Astrocyte of the cerebellum (primary cell): ENCODE data around the gene DCXR.
A peak's percentile ranks its signal among the peaks of the same experiment; 100 is the strongest.

Source experiments
- DNase-seq: peaks from one replicate; pipeline ENCODE4 v3.0.0-alpha.2; 2011; ENCODE audit warnings: low read depth
- H3K4me3 ChIP-seq: 2 replicates; pipeline ENCODE4 v1.5.1; 2011; ENCODE audit warnings: mild to moderate bottlenecking, low read depth, low read length, moderate library complexity
- in situ Hi-C: cut with HindIII; loops from 2 replicates; pipeline ENCODE4 v1.10.0; 2017; ENCODE audit warnings: low sequenced_read_pairs
- TF ChIP-seq, protein P1 (sequence below): IDR thresholded peaks from 2 replicates; pipeline ENCODE4 v1.5.1; 2012; ENCODE audit warnings: low read length, low read depth, moderate library complexity, mild to moderate bottlenecking; ENCODE audit errors: missing control alignments

The DCXR gene

DNA sequence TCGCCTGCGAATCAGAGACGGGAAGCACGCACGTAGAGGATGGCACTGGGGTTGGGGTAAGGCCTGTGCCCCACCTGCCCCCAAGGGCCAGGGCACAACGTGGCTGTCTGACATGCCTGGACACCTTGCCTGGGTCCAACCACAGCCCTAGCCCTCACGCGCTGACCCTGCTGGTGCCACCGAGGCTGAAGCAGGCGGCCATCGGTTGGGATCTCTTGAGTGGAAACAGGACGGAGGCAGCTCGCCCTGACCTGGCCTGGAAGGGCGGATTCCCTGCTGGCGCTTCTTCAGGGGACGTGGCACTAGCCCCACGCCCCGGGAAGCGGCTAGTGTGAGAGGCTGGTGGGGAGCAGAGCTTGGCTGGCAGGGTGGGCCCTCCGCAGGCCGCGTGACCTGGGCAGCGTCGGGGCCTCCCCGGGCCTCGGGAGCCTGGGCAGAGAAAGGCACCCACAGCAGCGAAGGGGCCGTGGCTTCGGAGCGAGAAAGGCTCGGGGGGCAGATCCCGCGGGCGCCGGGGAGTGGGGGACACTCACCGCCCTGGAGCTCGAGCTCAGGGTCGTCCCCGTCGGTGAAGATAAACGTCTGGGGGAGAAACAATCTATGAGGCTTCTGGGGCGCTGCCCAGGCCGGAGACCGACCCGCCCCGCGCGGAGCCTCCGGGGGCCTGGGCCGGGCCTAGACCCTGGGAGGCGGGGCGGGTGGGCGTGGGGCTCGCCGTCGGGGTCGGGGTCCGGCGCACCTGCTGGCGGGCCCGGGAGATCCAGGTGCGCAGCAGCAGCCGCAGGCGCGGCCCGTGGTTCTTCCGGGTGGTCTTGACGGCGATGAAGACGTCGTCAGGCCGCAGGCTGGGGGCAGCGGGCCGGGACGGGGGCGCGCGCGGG is 13.5 kb upstream of the DCXR start:
- in situ Hi-C loops, result no loop called here
- TF ChIP-seq, protein P1, sequence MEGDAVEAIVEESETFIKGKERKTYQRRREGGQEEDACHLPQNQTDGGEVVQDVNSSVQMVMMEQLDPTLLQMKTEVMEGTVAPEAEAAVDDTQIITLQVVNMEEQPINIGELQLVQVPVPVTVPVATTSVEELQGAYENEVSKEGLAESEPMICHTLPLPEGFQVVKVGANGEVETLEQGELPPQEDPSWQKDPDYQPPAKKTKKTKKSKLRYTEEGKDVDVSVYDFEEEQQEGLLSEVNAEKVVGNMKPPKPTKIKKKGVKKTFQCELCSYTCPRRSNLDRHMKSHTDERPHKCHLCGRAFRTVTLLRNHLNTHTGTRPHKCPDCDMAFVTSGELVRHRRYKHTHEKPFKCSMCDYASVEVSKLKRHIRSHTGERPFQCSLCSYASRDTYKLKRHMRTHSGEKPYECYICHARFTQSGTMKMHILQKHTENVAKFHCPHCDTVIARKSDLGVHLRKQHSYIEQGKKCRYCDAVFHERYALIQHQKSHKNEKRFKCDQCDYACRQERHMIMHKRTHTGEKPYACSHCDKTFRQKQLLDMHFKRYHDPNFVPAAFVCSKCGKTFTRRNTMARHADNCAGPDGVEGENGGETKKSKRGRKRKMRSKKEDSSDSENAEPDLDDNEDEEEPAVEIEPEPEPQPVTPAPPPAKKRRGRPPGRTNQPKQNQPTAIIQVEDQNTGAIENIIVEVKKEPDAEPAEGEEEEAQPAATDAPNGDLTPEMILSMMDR, result no peak
- no peak for DNase-seq
- H3K4me3 ChIP-seq, result peak overlapping the region; percentile 76

DNA sequence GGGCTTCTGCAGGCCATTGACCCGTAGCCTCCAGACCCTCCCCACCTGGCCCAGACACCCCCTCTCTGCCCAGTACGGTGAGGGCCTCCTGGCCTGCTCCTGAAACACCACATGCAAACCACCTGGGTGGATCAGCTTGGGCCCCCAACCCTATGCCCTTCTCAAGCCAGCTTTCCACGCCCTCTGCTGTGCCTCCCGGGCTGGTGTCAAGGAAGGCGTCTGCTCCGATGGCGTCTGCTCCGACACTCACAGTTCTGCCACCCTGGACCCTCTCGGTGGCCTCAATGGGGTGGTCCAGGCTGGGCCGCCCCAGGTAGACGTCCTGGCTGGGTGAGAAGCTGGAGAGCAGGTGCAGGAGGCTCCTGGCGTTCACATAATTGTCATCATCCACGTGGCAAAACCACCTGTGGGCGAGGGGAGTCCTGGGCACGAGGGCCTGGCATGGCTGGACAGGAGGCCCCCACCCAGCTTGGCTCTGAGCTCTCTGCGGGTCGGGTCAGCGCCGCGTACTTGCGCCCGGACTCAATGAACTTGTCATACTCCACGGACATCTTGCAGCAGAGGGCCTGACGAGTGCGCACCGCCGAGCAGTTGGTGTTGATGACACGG is 12.8 kb upstream of the DCXR start:
- in situ Hi-C loops, result no loop called here
- TF ChIP-seq, protein P1, result no peak
- peak overlapping the region; percentile 76 for H3K4me3 ChIP-seq
- DNase-seq, result no peak

DNA sequence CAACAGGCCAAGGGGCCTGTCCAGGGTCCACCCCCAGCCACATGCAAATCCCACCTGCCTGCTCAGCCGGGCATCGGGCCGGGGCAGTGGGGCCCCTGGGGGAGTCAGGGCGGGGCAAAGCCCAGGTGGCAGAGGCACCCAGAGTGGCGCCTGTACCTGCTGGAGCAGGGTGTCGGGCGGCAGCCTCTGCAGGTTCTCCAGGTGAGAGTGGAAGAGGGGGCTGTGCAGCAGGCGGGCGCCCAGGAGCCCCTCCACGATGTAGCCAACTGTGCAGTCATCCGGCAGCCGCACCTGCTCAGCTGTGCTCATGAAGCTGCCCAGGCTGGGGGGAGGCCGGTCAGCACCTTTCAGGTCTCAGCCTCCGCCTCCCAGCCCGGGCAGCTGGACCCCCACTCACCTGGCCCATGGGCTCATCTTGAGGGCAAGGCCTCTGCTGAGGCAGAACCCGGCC is 12.0 kb upstream of the DCXR start:
- in situ Hi-C loops, result no loop called here
- DNase-seq, result no peak
- TF ChIP-seq, protein P1, result no peak
- no peak overlapping the region for H3K4me3 ChIP-seq

DNA sequence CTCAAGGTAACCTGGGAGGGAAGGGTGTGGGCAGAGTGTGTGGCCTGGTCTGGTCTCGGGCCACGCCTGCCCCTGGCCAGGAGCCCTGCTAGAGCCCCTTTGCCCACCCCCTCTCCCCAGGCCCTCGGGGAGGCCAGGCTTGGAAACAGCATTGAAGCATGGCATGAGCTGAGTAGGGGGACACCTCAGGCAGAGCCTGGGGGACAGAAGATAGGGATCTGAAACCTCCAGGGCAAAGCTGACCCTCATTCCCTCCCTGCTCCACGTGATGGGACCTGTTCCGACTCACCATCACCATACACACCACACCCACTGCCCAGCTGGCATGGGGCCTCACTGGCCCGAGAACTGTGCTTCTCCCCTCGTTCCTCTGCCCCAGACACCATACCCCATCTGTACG is 11.6 kb upstream of the DCXR start:
- DNase-seq, result no peak
- in situ Hi-C loops, result no loop called here
- no peak overlapping the region for H3K4me3 ChIP-seq
- TF ChIP-seq, protein P1, result no peak

GRCh38 chr17:82048571-82048971 is 11.1 kb upstream of the DCXR start:
- no peak for DNase-seq
- H3K4me3 ChIP-seq, result no peak overlapping the region
- TF ChIP-seq, protein P1, result no peak
- in situ Hi-C loops, result no loop called here

GRCh38 chr17:82047914-82048570 is 10.5 kb upstream of the DCXR start:
- no peak for DNase-seq
- no peak overlapping the region for H3K4me3 ChIP-seq
- in situ Hi-C loops, result no loop called here
- TF ChIP-seq, protein P1, result no peak
